B cell (primary cell): ENCODE results near the gene TMEM63A.

Source experiments
- EZH2 ChIP-seq: IDR thresholded peaks from 2 replicates; pipeline ENCODE4 v1.6.1; 2012; ENCODE audit warnings: borderline replicate concordance, low read depth, mild to moderate bottlenecking, moderate library complexity, low read length; ENCODE audit not compliant: insufficient read depth, poor library complexity, severe bottlenecking
- TF ChIP-seq, protein P1 (sequence below): fragments of 200-600 bp; IDR thresholded peaks from one replicate; pipeline ENCODE4 v1.8.0; 2022; ENCODE audit warnings: antibody characterized with exemption, mild to moderate bottlenecking

DNA sequence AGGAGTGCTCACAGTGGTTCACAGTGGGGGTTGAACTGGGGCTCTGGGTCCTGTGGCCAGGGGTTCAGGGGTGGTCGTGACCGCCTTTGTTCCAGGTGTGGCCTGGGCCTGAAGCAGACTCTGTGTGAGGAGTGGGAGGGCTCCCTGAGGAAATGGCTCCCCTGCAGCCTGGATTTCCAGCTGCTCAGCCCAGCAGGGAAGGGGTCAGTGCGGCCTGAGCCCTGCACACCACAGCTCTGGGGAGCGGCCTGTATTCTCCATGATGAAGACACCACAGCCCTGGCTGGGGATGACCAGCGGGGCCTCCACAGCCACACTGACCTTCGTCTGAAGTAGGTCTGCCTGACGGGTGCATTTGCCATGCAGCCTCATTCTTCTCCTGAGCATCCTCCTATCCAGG is 25.2 kb upstream of the TMEM63A start:
- TF ChIP-seq, protein P1, sequence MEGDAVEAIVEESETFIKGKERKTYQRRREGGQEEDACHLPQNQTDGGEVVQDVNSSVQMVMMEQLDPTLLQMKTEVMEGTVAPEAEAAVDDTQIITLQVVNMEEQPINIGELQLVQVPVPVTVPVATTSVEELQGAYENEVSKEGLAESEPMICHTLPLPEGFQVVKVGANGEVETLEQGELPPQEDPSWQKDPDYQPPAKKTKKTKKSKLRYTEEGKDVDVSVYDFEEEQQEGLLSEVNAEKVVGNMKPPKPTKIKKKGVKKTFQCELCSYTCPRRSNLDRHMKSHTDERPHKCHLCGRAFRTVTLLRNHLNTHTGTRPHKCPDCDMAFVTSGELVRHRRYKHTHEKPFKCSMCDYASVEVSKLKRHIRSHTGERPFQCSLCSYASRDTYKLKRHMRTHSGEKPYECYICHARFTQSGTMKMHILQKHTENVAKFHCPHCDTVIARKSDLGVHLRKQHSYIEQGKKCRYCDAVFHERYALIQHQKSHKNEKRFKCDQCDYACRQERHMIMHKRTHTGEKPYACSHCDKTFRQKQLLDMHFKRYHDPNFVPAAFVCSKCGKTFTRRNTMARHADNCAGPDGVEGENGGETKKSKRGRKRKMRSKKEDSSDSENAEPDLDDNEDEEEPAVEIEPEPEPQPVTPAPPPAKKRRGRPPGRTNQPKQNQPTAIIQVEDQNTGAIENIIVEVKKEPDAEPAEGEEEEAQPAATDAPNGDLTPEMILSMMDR = no peak
- TF ChIP-seq EZH2 = no peak
